SKM-1 treated with dmso at 0.1 percent for 144 hours (cell line): Measurements from ENCODE around the gene DCC.

Experiments
- DNase-seq: peaks from one replicate; lab custom pipeline; 2025; ENCODE audit not compliant: unreplicated experiment; lab: John Stamatoyannopoulos, UW

DCC gene, protein sequence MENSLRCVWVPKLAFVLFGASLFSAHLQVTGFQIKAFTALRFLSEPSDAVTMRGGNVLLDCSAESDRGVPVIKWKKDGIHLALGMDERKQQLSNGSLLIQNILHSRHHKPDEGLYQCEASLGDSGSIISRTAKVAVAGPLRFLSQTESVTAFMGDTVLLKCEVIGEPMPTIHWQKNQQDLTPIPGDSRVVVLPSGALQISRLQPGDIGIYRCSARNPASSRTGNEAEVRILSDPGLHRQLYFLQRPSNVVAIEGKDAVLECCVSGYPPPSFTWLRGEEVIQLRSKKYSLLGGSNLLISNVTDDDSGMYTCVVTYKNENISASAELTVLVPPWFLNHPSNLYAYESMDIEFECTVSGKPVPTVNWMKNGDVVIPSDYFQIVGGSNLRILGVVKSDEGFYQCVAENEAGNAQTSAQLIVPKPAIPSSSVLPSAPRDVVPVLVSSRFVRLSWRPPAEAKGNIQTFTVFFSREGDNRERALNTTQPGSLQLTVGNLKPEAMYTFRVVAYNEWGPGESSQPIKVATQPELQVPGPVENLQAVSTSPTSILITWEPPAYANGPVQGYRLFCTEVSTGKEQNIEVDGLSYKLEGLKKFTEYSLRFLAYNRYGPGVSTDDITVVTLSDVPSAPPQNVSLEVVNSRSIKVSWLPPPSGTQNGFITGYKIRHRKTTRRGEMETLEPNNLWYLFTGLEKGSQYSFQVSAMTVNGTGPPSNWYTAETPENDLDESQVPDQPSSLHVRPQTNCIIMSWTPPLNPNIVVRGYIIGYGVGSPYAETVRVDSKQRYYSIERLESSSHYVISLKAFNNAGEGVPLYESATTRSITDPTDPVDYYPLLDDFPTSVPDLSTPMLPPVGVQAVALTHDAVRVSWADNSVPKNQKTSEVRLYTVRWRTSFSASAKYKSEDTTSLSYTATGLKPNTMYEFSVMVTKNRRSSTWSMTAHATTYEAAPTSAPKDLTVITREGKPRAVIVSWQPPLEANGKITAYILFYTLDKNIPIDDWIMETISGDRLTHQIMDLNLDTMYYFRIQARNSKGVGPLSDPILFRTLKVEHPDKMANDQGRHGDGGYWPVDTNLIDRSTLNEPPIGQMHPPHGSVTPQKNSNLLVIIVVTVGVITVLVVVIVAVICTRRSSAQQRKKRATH (N-terminal part only)

DNA sequence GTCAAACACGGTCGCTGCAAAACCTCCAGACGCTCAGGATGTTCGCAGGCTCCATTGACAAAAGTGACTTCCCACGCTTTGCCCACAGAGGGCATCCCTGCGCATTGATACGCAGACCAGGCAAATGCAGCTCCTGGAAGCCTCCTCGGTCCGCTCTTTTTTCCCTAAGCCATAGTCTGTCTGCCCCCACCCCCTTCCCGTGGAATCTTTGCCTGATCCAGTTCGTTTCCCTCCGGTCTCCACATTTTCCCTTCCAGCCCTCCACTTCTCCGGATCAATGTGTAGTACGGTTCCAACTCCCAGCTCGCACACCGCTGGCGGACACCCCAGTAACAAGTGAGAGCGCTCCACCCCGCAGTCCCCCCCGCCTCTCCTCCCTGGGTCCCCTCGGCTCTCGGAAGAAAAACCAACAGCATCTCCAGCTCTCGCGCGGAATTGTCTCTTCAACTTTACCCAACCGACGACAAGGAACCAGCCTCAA is at the start of gene DCC:
TSS of gene DCC (plus strand) at position 307 of the 481 bp plus-strand sequence. CDS start 591 bp downstream, outside the sequence.
- DNase-seq: no peak

DNA sequence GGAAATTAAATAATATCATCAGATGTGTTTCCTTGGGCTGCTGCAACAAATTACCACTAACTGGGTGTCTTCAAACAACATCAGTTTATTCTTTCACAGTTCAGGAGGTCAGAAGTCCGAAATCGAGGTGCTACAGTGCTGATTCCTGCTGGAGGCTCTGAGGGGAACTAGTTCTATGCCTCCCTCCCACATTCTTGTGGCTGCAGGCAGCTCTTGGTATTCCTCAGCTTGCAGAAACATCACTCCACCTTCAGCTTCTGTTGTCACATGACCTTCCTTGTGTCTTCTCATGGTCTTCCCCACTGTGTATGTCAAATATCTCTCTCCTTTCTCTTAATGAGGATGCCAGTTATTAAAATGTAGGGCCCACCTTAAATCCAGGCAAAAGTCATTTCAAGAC is 29.3 kb upstream of the DCC start:
- no peak for DNase-seq

DNA sequence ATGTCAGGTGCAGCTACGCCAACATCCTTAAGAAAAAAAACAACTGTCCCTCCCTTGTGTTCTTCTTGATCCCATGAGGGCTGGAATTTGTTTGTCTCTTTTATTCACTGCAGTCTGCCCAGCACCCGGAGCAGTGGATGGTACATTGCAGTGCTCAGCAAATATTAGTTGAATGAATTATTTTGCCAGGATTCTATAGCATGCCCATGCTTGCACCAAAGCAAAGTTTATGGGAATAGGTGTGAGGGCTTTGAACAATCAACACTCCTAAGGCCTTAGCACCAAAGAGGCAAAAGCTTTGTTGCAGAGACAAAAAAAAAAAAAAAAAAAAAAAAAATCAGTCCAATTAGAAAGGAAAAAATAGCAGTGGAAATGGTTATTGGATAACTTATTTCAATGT is 28.7 kb upstream of the DCC start:
- DNase-seq: no peak

DNA sequence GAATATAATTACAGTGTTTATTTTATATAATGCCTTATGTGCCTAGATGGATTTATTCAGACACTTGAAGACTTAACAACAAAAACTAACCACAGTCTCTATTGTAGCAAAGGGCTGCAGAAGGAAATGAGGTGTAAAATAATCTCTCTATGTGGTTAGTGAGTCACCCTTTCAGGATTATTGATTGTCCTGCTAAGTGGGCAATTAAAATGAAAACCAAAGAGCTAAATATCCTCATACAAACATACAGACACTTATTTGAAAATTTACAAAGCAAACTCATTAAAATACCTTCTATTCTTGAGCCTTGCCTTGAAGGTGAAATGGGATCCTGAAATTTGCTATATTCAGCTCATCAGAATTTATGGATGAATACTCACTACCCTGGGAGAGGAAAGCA is 27.7 kb upstream of the DCC start:
- no peak for DNase-seq

DNA sequence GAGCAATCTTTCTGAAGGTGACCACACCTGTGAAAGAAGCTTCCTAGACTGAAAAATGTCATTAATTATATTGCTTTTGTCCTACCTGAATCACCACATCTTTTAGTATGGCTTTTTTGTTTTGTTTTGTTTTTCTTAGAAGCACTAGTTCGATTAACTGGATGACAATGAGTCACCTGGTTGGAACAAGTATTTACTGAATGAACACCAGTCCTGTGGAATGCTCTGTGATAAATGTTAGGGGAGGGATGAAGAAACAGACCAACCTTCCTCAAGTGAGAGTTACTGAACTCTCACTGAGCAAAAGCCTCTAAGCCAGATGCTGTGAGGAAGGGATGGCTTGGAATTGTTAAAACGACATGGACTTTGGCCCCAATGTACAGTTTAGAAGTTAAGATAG is 26.8 kb upstream of the DCC start:
- DNase-seq: no peak

DNA sequence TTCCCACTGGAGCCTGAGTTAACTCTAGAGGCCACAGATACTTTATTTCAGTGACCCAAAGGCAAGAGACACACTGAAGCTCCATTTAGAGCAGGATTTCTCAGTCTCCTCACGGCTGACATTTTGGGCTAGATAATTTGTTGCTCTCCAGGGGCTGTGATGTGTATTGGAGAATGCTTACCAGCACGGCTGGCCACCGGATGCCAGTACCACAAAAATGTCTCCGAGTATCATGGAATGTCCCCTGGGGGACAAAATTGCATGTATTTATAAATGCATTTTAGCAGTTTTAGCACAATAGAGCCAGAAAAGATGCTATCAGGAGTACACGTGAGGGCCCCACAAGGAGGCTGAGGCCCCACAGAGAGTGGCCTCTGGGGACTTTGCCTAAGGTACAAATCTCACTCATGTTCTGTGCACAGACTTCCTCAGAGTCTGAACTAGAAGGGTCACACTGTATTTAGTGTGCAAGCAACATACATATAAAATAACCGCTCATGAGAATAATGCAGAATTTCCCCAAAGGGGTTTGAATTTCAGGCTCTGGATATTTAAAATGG is 20.5 kb upstream of the DCC start:
- no peak for DNase-seq

DNA sequence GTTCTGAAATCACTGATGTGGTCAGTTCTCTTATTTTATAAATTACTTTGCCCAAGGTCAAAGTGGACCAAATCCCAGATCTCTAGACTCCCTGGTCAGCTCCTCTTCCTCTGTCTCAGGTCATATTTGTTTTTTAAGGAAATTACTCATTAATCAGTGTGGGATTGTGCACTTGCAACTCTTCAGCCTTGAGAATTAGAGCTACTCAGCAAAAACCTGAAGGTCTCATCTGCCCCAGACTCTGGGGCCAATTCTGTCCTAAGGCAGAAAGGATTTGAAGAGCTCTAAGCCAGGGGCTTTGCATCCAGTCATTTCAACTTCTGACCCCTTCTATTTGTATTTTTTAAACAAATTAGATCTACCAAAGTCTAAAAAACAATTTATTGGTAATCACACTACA is 17.7 kb upstream of the DCC start:
- no peak for DNase-seq

DNA sequence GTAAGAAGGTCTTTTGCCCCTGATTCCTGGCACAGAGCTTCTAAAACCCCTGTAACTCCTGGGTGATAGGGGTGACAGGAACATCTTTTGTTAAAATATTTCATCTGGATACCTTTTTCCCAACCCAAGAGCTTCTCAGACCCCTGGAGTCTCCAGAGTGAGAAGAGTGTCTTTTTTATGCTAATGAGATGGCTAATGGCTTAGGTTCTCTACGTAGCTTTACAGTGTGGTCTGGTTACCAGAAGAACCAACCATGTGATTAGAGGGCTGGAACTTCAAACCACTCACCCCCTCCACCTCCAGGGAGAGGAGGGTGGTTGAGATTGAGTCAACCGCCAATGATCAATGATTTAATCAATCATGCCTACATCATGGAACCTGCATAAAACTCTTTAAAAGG is 16.2 kb upstream of the DCC start:
- DNase-seq: no peak

DNA sequence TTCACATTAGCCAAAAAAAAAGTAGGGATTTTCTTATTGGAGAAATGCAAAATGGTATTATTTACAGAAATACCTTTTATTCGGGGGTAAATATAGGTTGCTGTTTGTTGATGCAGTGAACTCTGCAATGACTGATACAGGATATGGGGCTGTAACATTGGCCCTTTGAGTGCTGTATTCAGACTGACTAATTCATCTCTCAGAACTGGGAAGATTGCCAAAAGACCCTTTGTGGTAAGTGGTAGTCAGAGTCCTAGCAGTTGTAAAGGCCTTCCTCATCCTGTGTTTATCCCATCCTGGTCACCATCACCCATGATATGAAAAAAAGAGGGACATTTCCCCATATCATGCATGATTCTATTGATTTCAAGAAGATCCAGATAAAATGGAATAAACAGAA is 14.0 kb upstream of the DCC start:
- DNase-seq: no peak

DNA sequence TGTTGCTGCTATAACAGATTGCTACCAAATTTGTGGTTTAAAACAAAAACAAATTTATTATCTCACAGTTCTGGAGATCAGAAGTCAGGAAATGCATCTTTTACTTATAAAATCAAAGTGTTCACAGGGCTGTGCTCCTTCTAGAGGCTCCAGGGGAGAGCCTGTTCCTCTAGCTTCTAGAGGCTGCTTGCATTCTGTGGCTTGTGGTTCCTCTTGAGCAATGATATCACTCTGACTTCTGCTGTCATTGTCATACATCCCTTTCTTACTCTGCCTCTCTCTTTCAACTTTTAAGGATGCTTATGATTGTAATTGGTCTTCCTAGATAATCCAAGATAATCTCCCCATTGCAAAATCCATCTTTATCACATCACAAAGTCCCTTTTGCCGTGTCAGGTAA is 6.1 kb upstream of the DCC start:
- DNase-seq: peak; percentile 49

DNA sequence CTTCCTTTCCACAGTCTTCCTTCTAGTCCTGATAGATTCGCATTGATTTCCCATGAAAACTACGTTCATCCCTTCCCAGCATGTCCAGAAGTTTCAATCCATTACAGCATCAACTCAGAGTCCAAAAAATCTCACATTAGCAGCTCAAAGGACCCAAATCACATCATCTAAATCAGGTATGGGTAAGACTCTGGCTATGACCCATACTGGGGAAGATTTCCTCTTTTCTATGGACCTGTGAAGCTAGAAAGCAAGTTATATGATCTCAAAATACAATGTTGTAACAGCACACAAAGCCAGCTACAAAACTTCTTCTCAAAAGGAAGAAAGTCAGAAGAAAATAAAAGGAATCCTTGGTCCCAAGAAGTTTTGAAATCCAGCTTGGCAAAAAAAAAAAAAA is 5.7 kb upstream of the DCC start:
- no peak for DNase-seq

DNA sequence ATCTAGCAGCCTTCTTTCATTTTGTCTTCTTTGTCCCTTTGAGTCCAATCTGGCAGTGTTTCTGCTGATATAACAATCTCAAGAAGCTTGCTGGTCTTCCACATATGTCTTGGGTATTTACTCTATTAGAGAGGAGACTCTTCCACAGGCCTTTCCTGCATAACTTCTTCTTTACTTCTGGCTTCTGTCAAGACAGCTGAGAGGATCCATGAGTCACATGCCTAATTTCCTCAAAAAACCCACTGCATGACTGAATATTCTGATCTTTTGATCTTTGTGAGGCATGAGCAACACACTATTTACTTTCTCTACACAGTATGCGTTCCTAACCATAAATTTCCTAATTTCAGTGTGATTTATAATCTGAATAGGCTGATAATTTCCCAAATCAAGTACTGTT is 5.1 kb upstream of the DCC start:
- no peak for DNase-seq

DNA sequence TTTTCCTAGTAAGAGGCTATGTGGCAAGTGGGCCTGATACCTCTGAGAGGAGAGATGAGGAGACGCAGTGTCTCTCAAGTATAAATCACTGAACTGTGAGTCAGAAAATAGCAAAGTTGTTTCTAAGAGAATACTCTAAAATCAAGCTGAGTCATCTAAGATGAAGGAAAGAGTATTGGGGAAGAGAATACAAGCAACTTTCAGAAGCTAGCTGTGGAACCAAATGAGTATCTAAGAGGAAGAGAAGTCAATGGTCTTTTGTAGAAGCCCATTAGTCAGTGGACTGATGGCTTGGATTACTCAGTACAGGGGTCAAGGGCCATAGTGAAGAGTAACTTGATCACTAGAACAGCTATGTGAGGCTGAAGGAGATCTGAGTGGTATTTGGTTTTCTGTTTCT is 2.7 kb upstream of the DCC start:
- no peak for DNase-seq

DNA sequence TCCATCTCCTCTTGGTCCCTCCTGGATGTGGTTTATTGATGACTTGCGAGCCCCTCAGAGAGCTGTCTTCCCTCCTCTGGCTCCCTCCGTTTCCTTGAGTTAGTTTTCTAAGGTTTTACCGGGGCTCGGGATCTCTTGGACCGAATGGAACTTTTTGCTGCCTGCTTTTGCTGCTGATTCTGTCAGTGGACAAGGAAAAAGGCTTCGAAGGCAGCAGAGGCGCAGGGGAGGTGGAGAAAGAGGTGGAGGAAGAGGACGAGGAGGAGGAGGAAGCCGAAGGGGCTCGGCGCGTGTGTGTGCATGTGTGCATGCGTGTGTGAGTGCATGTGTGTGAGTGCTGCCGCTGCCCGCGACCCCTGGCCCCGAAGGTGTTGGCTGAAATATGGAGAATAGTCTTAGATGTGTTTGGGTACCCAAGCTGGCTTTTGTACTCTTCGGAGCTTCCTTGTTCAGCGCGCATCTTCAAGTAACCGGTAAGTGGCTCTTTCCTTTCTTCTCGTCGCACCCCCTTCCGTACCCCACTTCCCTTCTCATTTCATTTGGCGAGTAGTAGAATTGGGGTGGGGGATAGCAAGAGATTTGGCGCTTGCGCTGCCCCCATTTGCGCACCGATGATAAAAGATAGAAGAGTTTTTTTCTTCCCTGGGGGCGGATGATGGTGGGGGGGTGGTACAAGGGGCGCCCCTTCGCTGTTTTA is 557 bp downstream of the DCC start:
- no peak for DNase-seq

DNA sequence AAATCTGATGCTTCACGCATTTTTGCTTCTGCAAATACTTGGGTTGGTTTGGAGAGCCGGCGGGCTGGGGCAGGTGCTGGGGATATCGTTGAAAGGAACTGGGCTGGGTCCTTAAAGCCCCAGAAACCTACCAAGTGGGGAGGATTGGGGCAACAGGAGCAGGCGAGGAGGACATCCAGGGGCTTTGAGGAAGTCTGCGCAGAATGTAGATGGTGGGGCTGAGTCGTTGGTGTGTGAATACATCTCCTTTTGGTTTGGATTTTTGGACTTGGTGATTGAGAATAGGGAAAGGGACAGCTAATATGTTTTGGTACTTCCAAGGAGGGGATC is 1.1 kb downstream of the DCC start:
- DNase-seq: no peak

DNA sequence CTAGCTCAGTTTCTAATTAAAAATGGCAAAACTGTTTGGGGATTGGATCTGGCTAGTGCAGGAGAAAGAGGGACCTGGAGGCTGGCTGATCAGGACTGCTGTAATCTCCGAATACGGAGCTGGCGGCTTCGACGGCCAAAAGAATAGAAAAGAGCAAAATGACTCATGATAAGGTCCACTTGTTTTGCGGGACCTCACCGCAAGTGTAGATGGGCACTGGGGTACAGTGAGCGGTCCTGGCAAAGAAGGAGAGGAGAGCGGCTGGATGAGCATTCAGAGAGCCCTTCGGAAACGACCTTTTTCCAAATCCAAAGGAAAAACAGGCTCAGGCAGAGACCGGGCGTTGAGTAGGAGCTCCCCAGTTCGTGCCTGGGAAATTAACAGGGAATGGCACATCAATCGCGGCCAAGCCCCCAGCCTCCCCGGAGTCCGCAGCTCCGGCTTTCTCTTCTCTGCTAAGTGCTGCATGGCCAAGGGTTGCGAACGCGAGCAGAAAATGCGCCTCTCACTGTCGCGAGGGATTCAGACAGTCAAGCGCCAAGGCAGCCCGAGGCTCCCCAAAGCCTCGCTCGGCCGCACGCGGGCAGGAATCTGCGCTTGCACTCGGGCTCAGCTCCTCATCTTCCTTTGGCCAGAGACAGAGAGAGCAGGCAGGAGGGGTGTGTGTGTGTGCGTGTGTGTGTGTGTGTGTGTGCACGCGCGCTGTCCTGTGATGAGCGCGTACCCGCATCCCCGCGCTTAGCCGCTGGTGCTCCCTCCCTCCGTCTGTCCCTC is 1.8 kb downstream of the DCC start:
- DNase-seq: no peak

DNA sequence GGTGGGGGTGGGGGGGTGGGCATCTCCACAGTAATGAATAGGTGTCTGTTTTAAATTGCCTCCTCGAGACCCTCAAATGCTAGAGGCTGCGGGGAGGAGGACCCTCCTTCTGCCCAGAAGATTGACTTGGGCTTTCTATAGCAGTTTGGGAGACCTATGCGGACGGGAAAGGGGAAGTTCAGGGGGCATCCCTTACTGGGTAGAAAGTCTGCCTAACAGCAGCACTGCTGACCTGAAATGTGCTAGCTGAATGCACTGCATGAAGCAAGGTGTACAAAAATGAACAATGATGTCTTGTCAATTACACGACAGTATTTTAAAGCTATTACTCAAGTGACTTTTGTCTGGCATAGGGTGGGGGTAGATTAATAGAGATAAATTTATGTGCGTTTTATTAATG is 2.5 kb downstream of the DCC start:
- no peak for DNase-seq

DNA sequence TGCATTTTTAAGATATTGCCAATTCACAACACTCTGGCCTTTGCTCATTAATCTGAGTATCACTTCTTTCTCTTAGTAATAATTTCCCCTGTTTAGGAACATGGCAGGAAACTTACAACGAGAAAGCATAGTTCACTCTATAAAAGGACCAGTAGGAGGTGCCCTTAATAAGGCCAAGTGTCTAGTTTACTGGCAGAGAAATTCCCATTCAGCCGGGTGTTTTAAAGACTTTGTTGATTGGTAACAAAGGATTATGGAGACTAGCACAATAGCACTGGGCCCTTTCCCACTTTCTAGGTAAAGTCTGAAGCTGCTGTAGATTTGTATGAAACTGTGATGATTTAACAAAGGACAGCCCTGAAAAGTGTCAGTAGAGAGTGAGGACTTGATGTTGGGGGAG is 3.1 kb downstream of the DCC start:
- DNase-seq: no peak

DNA sequence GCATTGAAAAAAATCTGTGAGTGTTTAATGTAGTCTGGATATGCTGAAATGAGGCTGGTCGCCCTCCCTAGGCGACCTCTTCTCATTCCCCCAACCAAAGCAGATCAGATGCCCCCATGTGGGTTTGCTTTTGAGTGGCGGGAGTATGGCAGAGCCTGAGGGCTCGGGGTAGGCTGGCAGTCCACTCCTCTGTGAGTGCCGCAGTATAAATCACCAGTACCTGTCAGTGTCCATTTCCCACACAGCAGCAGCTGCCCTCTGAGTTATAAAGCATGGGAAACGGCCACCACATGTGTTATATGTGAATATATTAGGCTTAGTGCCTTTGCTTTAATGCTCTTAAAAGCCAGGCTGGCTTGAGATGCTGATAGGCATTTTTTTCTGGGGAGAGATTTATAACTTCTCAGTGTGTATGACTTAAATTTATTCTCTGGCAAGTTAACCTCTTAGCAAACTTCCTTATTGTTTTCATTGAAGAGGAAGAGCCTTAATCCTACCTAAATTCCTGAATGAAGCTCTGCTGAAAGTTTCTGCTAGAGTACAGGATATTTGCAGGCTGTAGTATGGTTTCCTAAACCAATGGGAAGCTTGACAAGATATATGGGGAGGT is 3.8 kb downstream of the DCC start:
- DNase-seq: no peak

DNA sequence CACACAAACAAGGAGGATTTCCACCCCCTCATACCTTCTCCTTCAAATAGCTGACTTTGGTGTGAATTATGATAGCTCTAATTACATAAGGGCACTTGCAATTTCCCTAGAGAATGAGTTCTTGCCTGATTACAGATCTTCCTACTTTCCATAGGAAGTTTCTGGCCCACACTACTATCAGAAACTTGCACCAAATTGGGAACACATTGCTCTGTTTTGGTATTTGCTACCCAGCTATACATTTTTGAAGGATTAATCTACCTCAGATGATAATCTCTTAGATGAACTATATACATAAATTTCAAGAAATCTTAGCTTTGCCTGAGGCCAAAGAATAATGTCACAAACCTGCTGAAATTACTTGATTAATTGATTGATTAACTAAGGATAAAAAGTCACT is 4.9 kb downstream of the DCC start:
- no peak for DNase-seq
